ENCODE data around the gene MFN2. TPM values are rescaled to one million over a fixed set of nuclear protein-coding genes. Genes with fewer than 3 reads are reported as not detected.

The MFN2 gene
- total RNA-seq, 2 experiments from 2014 or later: 28.3 to 52.7 TPM

- no peaks in the 10 kb centered on the region for H3K9me3 ChIP-seq (ENCODE audit: low read length)
- H2AFZ ChIP-seq (ENCODE audit: low read length): no peak overlapping the region
- H3K4me3 ChIP-seq (ENCODE audit: low read depth, low read length, poor library complexity, severe bottlenecking): no peak overlapping the region
- no peak overlapping the region for H3K4me2 ChIP-seq (ENCODE audit: low read length)
- ChIA-PET POLR2A (no interaction called here), CTCF (ENCODE audit: unreplicated experiment) (no interaction called here)
- BruUV-seq (replicated peaks): no TSS peak
- peaks cover 88% of the 10 kb centered on the region for H3K36me3 ChIP-seq (ENCODE audit: insufficient read depth, low read length)
- H3K4me1 ChIP-seq (ENCODE audit: insufficient read depth, low read length, poor library complexity, severe bottlenecking): no peaks in the 10 kb centered on the region
- H3K9me2 ChIP-seq (ENCODE audit: insufficient read depth, low read length): no peaks in the 10 kb centered on the region
- no peaks in the 10 kb centered on the region for H4K20me1 ChIP-seq (ENCODE audit: insufficient read depth, low read length)
- H3K79me2 ChIP-seq (ENCODE audit: insufficient read depth, low read depth, low read length): no peaks in the 10 kb centered on the region
- DNase-seq (ENCODE audit: low spot score): no peak
- H3K27ac ChIP-seq (ENCODE audit: low read depth, low read length, poor library complexity, severe bottlenecking): no peak overlapping the region
- no peak for TF ChIP-seq EZH2phosphoT487 (IDR thresholded peaks at IDR 0.05; ENCODE audit: borderline replicate concordance, low read depth, low read length)
- TF ChIP-seq CTCF (conservative IDR thresholded peaks at IDR 0.05; ENCODE audit: low read length): no peak
- intact Hi-C loops (cut with micrococcal nuclease; ENCODE audit: unreplicated experiment): loop anchor here (1.0 kb wide), 1 partner anchor 77 kb away; no protein-coding TSS in a partner anchor
Observed at GRCh38 chr1:12001996-12002493, 21.8 kb downstream of the MFN2 start.

GRCh38 chr1:12003762-12004161 lies 23.5 kb downstream of the MFN2 start:
- POLR2A ChIA-PET: no interaction called here
- TF ChIP-seq EZH2phosphoT487 (IDR thresholded peaks at IDR 0.05; ENCODE audit: borderline replicate concordance, low read depth, low read length): no peak
- TF ChIP-seq CTCF (conservative IDR thresholded peaks at IDR 0.05; ENCODE audit: low read length): no peak
- no peak for DNase-seq (ENCODE audit: low spot score)

GRCh38 chr1:12005488-12006166 lies 25.4 kb downstream of the MFN2 start:
- ChIA-PET CTCF (ENCODE audit: unreplicated experiment) (no interaction called here), POLR2A (no interaction called here)
- TF ChIP-seq CTCF (conservative IDR thresholded peaks at IDR 0.05; ENCODE audit: low read length) (no peak), EZH2phosphoT487 (IDR thresholded peaks at IDR 0.05; ENCODE audit: borderline replicate concordance, low read depth, low read length) (no peak)
- no peaks in the 10 kb centered on the region for H3K4me1 ChIP-seq (ENCODE audit: insufficient read depth, low read length, poor library complexity, severe bottlenecking)
- no peaks in the 10 kb centered on the region for H3K9me2 ChIP-seq (ENCODE audit: insufficient read depth, low read length)
- H3K27ac ChIP-seq (ENCODE audit: low read depth, low read length, poor library complexity, severe bottlenecking): no peak overlapping the region
- H2AFZ ChIP-seq (ENCODE audit: low read length): no peak overlapping the region
- intact Hi-C loops (cut with micrococcal nuclease; ENCODE audit: unreplicated experiment): no loop called here
- no peak for DNase-seq (ENCODE audit: low spot score)
- BruUV-seq (replicated peaks): no TSS peak
- no peaks in the 10 kb centered on the region for H4K20me1 ChIP-seq (ENCODE audit: insufficient read depth, low read length)
- H3K4me3 ChIP-seq (ENCODE audit: low read depth, low read length, poor library complexity, severe bottlenecking): no peak overlapping the region
- peaks cover 87% of the 10 kb centered on the region for H3K36me3 ChIP-seq (ENCODE audit: insufficient read depth, low read length)
- H3K79me2 ChIP-seq (ENCODE audit: insufficient read depth, low read depth, low read length): no peaks in the 10 kb centered on the region
- no peaks in the 10 kb centered on the region for H3K9me3 ChIP-seq (ENCODE audit: low read length)
- no peak overlapping the region for H3K4me2 ChIP-seq (ENCODE audit: low read length)

More at GRCh38 chr1:12003762-12004161, 23.5 kb downstream of the MFN2 start:
- H3K4me3 ChIP-seq (ENCODE audit: low read depth, low read length, poor library complexity, severe bottlenecking): no peak overlapping the region
- intact Hi-C loops (cut with micrococcal nuclease; ENCODE audit: unreplicated experiment): no loop called here
- no peaks in the 10 kb centered on the region for H3K9me2 ChIP-seq (ENCODE audit: insufficient read depth, low read length)
- BruUV-seq (replicated peaks): no TSS peak
- no peak overlapping the region for H2AFZ ChIP-seq (ENCODE audit: low read length)
- peaks cover 83% of the 10 kb centered on the region for H3K36me3 ChIP-seq (ENCODE audit: insufficient read depth, low read length)
- H3K27ac ChIP-seq (ENCODE audit: low read depth, low read length, poor library complexity, severe bottlenecking): no peak overlapping the region
- CTCF ChIA-PET (ENCODE audit: unreplicated experiment): no interaction called here
- no peaks in the 10 kb centered on the region for H3K79me2 ChIP-seq (ENCODE audit: insufficient read depth, low read depth, low read length)
- no peaks in the 10 kb centered on the region for H3K9me3 ChIP-seq (ENCODE audit: low read length)
- H3K4me1 ChIP-seq (ENCODE audit: insufficient read depth, low read length, poor library complexity, severe bottlenecking): no peaks in the 10 kb centered on the region
- H3K4me2 ChIP-seq (ENCODE audit: low read length): no peak overlapping the region
- H4K20me1 ChIP-seq (ENCODE audit: insufficient read depth, low read length): no peaks in the 10 kb centered on the region
